Fibroblast of skin of scalp (primary cell): ENCODE results near the gene ARHGAP26.

Experiments
- DNase-seq: peaks from one replicate; pipeline ENCODE4 v3.0.0-alpha.2; 2013

The ARHGAP26 gene

GRCh38 chr5:143213851-143214363, 443.7 kb downstream of the ARHGAP26 start:
- DNase-seq = peak; percentile 23

DNA sequence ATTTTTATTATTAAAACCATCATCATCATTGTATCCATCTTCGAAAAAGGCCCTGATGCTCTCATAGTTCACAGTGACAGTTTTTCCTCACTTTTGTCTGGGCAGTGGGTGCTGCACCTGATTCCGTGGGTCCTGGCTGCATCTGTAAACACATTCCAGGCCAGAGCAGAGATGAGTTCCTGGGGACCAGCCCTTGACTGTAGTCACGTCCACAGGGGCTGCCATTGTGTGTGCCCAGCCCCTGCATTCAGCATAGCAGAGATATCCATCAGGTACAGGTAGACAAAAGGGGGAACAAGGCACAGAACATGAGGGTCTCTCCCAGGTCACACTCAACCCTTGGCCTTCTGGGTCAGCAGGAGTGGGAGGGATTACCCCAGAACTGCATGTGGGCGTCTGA, 444.3 kb downstream of the ARHGAP26 start:
- no peak for DNase-seq

DNA sequence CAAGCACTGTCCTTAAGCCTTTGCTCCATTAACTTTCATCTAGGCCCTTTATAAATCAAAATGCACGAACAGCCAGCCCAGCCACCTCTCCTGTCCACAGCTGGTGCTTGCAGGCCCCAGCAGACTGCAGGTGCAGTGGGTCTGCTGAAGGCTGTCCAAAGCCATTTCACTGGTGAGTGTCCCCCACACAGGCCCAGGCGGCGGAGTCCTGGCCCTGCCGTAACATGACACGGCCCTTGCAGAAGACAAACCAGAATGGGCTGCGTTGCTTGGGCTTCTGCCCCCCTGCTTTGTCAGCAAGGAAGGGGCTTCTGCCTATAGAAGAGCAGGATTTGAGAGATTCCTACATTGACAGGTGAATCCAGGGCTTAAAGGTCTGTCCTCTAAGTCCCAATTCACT, 444.7 kb downstream of the ARHGAP26 start:
- no peak for DNase-seq

- no peak for DNase-seq
These were observed 445.5 kb downstream of the ARHGAP26 start for GRCh38 chr5:143215690-143216089.

DNA sequence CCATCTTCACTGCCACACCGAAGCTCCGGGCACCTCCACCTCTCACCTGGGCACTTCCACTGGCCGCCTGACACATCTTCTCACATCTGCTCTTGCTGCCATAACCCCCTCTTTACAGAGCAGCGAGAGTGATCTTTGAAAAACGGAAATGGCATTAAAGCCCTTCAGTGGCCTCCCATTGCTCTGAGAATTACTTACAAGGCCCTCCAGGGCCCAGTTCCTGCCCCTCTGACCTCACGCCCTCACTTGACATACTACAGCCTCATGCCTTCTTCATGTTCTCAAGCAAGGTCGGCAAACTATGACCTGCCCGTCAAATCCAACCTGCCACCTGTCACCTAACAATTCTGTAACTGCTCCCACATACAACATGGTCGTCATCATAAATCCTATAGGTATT, 446.0 kb downstream of the ARHGAP26 start:
- DNase-seq = no peak

DNA sequence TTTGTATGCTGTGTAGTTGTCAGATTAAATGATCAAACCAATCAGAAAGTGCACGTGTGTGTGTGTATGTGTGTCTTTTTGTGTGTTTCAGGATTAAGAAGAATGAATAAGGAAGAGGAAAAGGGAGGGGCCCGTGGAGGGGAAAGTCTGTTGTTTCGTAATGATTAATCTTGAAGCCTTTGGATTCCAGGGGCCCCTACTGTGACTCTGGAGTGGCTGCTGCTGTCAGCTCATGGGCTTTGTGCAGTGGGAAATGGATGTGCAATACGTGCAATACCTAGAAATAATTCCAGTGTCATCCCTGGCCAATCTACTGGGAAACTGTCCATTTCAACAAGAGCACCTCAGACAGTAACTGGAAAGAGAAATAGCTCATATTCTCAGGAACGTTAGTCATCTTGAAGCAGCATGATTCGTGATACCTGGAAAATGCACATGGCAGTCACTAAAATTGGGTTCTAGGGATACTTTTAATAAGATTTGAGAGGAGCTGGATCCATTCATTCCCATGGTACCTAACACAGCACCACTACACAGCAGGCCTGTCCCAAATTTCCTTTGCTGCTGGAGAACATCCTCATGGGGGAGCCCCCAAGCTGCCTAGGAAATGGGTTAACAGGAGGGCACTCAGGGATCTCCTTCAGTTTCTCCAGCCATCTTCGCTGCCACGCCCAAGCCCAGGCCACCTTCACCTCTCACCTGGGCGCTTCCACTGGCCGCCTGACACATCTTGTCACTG, 447.1 kb downstream of the ARHGAP26 start:
- DNase-seq = peak; percentile 79

DNA sequence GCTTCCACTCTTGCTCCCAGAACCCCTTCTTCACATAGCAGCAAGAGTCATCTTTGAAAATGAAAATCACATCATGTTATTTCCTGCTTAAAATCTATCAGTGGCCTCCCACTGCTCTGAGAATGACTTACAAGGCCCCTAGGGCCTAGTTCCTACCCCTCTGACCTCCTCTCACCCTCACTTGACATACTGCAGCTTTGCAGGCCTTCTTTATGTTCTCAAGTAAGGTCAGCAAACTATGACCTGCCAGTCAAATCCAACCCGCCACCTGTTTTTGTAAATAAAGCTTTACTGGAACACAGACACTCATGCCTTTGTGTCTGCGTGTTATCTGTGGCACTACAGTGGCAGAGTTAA, 447.6 kb downstream of the ARHGAP26 start:
- no peak for DNase-seq

- no peak for DNase-seq
These were observed 448.5 kb downstream of the ARHGAP26 start for GRCh38 chr5:143218517-143219170.

DNA sequence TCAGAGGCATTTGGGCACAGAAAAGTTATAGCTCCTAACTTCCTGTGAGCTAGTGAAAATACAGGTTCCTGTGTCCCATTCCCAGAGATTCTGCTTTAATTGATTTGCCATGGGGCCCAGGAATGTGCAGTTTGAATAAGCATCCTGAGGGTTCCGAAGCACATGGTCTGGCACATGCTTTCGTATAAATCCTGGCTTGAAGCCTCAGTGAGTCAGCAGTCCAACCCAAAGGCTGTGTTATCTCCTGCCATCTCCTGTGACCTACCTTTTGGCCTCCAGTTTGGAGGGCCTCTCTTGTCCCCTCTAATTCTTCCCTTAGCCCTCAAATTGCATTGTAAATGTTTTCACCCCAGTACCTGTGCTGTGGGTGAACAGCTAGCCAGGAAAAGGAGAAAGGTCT, 449.5 kb downstream of the ARHGAP26 start:
- DNase-seq = no peak

GRCh38 chr5:143220748-143221251, 450.6 kb downstream of the ARHGAP26 start:
- DNase-seq = no peak

- DNase-seq = peak; percentile 27
These were observed 452.4 kb downstream of the ARHGAP26 start for GRCh38 chr5:143222287-143223231.

- DNase-seq = no peak
These were observed 454.5 kb downstream of the ARHGAP26 start for GRCh38 chr5:143224672-143225071.

DNA sequence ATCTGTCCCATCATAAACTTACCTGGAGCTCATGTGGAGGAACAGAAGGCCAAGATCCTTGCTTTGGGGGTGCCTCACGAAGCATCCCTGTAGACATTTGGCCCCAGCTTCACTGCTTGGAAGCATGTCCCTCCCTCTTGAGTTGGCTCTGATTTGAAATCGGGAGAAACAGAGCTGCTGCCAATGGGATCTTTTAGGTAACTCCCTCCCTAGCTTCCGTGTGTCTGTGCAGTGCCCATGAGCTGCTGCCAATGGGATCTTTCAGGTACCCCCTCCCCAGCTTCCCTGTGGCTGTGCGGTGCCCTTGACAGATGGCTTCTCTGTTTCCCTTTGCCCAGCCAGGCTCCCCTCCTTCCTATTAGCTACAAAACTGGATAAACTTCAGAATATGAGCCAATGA, 455.3 kb downstream of the ARHGAP26 start:
- DNase-seq = no peak

DNA sequence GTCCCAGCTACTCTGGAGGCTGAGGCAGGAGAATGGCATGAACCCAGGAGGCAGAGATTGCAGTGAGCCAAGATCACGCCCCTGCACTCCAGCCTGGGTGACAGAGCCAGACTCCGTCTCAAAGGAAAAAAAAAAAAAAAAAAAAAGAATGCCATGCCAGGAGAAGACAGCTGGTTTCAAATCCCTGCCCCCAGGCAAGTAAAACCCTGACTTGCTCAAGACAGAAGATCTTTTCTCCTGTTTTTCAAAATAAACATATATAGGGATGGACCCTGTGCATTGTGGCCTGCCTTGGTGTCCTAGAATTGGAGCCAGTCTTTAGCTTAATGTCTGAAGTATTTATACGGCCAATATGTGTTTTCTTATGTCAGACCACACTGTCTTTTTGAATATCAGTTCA, 456.2 kb downstream of the ARHGAP26 start:
- DNase-seq = no peak

GRCh38 chr5:143226872-143227271, 456.7 kb downstream of the ARHGAP26 start:
- DNase-seq = no peak

- DNase-seq = no peak
These were observed 457.1 kb downstream of the ARHGAP26 start for GRCh38 chr5:143227301-143227700.

GRCh38 chr5:143228597-143229293, 458.6 kb downstream of the ARHGAP26 start:
- DNase-seq = no peak

DNA sequence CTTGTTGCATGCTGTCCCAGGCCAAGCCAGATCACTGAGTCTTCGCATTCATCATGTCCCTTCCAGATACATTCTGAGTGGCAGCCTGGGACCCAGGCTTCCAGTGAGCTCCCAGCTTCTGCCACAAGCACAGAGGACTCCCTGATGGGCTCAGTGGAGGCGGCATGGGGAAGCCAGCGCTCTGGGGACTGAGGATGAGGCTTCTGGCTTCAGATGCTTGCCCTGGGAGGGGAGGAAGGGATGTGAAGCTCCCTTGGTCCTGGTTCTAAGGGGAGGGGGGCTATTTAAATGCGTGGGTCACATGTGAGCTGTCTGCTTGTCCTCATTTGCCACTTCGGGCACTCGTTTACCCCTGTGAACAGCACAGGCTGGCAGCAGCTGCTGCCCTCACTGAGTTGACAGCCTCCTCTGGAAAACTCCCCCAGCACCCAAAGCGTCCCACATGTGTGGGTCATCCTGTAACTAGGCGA, 459.3 kb downstream of the ARHGAP26 start:
- no peak for DNase-seq

DNA sequence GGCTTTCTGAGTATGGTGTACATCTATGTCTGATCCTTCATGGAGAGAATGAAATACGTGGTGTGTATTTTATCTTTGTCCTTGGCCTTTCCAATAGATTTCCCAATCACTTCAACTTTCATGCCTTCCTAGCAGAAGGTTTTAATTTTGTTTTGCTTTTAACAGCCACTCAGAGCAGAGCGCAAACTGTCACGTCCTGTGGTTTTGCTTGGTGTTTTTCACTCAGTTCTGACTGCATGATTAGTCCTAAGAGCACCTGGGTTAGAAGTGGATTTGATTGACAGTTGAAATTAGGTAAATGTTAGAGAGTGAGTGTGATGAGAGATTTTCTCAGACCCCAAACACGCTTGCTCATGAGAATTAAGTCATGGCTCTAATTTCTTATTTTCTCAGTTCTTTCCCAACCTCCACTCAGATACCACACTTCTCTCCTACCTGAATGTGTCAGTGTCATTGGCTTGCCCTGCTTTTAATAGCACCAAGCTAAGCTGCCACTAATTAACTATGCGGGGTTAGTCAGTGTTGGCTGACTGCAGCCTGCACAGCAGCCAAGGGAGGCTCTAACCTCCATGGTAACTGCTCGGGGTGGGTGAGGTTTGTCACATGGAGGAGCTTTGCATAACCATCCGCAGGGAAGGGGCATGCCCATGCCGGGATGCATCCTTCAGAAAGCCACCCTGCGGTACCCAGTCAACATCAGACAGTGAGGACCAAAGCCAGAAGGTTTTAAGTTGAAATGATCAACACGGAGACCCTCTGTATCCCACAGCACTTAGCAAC, 459.9 kb downstream of the ARHGAP26 start:
- peak; percentile 56 for DNase-seq

DNA sequence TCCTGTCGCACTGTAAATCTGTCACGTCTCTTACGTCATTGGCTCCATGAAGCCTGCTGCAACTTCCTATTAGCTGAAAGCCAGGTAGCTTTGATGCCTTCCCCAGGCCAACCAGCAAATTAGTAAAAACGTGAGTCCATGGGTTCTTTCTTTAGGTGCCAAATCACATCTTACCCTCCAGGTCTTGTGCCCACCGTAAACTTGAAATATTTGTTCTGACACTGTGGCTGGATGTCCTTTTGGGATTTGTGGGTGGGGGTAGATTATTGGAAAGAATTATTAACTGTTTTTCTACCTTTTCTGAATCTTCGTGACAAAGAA, 460.5 kb downstream of the ARHGAP26 start:
- no peak for DNase-seq

GRCh38 chr5:143231416-143231815, 461.2 kb downstream of the ARHGAP26 start:
- DNase-seq = peak; percentile 21
